AG04449 (cell line): Measurements from ENCODE around the gene CDH18.
A peak's percentile ranks its signal among the peaks of the same experiment; 100 is the strongest.

Experiments used
- CTCF ChIA-PET: fragments of 350-600 bp; formaldehyde crosslinking; extraction: SDS; loops from one replicate; lab custom pipeline; 2021; ENCODE audit warnings: antibody characterized with exemption; lab: Yijun Ruan, JAX
- POLR2A ChIA-PET: fragments of 400-600, 350-600 bp; formaldehyde crosslinking; extraction: SDS; loops from one replicate; lab custom pipeline; 2020; ENCODE audit warnings: antibody characterized with exemption, inconsistent platforms; lab: Yijun Ruan, JAX
- DNase-seq: peaks from one replicate; pipeline ENCODE4 v3.0.0-alpha.2; 2010; ENCODE audit warnings: low read depth, low spot score
- H3K4me3 ChIP-seq: 2 replicates; pipeline ENCODE4 v1.5.1; 2011; ENCODE audit warnings: low read depth, mild to moderate bottlenecking, control low read depth, low read length
- TF ChIP-seq, protein P1 (sequence below): IDR thresholded peaks from one replicate; pipeline ENCODE4 v1.5.1; 2011; ENCODE audit warnings: mild to moderate bottlenecking, moderate library complexity, low read length, control low read depth, inconsistent platforms; ENCODE audit not compliant: insufficient read depth; ENCODE audit errors: missing control alignments

Gene CDH18

DNA sequence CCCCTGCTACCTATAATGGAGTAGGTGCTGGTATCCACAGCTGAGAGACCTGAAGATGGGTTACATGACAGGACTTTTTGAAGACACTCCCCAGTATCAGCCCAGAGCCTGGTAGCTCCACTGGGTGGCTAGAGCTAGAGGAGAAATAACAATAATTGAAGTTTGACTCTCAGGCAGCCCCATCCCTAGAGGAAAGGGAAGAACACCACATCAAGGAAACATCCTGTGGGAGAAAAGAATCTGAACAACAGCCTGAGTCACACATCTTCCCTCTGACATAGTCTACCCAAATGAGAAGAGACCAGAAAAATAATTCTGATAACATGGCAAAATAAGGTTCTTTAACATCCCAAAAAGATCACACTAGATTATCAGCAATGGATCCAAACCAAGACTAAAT is 432.1 kb downstream of the CDH18 start:
- H3K4me3 ChIP-seq, result no peak overlapping the region
- TF ChIP-seq, protein P1, sequence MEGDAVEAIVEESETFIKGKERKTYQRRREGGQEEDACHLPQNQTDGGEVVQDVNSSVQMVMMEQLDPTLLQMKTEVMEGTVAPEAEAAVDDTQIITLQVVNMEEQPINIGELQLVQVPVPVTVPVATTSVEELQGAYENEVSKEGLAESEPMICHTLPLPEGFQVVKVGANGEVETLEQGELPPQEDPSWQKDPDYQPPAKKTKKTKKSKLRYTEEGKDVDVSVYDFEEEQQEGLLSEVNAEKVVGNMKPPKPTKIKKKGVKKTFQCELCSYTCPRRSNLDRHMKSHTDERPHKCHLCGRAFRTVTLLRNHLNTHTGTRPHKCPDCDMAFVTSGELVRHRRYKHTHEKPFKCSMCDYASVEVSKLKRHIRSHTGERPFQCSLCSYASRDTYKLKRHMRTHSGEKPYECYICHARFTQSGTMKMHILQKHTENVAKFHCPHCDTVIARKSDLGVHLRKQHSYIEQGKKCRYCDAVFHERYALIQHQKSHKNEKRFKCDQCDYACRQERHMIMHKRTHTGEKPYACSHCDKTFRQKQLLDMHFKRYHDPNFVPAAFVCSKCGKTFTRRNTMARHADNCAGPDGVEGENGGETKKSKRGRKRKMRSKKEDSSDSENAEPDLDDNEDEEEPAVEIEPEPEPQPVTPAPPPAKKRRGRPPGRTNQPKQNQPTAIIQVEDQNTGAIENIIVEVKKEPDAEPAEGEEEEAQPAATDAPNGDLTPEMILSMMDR, result no peak
- ChIA-PET POLR2A (no interaction called here), CTCF (no interaction called here)
- no peak for DNase-seq

DNA sequence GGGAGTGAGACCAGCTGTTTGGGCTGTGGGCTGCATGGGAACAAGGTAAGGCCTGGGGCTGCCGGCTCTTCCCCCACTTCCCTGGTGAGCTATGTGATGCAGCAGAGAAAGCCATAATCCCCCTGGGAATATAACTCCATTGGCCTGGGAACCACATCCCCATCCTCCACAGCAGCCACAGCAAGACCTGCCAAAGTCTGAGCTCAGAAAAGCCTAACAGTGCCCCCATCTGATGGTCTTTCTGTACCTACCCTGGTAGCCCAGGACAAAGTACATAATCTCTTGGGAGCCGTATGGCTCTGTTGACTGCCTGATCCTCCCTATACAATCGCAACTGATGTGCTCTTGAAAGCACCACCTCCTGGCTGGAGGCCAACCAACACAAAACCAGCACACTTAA is 432.6 kb downstream of the CDH18 start:
- TF ChIP-seq, protein P1, result no peak
- H3K4me3 ChIP-seq, result no peak overlapping the region
- CTCF ChIA-PET, result no interaction called here
- no peak for DNase-seq
- POLR2A ChIA-PET, result no interaction called here

DNA sequence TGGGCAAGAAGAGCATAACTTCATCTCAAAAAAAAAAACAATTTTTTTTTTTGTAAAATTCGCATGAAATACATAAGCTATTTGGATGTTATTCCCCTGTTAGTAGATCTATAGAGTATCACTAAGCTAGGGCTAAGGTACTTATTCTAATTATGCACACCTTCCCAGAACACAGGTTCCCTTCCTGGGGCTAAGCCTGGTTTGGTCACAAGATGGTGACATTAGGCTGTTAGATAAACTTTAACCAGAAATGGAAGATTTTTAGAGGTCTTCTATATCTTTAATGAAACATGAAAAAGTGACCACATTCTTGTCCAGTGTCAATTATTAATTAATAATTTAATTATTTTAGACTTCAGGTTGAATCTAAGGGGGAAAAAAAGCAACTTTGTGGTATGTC is 433.5 kb downstream of the CDH18 start:
- POLR2A ChIA-PET, result no interaction called here
- DNase-seq, result no peak
- no peak overlapping the region for H3K4me3 ChIP-seq
- CTCF ChIA-PET, result no interaction called here
- TF ChIP-seq, protein P1, result no peak

DNA sequence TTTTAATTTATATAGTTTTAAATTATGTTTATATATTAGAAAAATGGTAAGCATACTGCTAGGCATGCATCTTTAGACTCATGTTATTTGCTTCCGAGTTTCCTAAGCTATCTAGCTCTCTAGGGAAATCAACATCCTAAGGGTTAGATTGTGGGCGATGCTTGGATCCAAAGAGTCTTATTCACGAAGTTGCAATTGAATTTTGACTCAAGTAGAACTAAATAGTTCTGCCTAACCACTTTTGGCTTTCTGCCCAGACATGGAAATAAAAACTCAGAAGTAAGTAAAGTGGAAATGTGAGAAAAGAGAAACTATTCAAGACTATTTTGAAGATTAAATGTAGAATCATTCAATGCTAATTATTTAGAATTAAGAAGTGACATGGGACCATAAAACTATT is 440.4 kb downstream of the CDH18 start:
- no peak overlapping the region for H3K4me3 ChIP-seq
- peak; percentile 46 for DNase-seq
- CTCF ChIA-PET, result no interaction called here
- TF ChIP-seq, protein P1, result no peak
- POLR2A ChIA-PET, result no interaction called here

DNA sequence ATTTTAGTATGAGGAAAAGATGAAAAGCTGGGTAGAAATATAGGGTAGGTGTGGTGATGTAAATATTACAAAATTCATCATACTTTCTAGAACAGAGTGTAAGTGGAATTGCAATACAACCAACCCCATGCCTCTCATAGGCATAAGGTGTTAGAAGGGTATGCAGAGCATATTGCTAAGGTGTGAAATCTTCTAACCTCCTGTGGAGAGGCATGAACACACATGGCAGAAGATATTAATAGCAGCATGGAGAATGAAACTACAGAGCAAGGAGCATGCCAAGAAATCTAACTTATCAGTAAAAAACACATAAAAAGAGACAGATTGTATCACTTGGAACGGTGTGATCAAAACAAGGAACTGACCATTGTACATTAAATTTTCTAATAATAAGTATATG is 441.5 kb downstream of the CDH18 start:
- TF ChIP-seq, protein P1, result no peak
- DNase-seq, result no peak
- ChIA-PET CTCF (no interaction called here), POLR2A (no interaction called here)
- H3K4me3 ChIP-seq, result no peak overlapping the region

DNA sequence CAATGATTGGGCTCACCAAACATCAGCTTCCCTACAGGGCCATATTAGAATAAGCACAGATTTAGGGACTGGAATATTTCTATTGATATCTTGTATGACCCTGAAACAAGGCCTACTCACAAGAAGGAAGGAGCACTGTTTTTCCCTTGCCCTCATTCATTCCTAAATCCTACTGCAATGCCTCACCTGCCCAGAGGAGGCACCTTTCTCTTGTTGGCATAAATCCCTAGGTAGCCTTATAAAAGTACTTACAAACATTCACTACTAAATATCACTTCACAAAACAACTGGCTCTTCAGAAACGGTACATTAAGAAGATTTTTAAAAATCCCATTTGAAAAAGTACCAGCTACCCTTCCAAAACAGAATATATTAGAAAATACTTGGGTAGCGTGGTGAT is 449.4 kb downstream of the CDH18 start:
- POLR2A ChIA-PET, result no interaction called here
- TF ChIP-seq, protein P1, result no peak
- DNase-seq, result no peak
- CTCF ChIA-PET, result no interaction called here
- no peak overlapping the region for H3K4me3 ChIP-seq

DNA sequence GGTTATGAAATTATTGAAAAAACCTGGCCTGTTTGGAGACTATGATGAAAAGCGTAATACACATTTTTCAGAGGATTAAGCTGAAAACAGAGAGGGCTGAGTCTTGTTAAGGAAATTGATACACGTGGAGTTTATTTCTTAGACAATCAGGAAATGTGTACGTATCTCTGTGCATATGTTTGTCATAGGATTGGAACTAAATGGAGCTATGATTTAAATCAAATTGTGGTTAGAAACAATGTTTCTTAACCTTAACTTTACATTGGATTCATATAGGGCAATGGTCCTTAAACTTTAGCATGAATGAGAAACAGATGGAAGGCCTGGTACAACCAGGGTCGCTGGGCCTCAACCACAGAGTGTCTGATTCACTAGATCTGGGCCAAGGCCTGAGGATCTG is 451.6 kb downstream of the CDH18 start:
- TF ChIP-seq, protein P1, result no peak
- CTCF ChIA-PET, result no interaction called here
- DNase-seq, result no peak
- no peak overlapping the region for H3K4me3 ChIP-seq
- POLR2A ChIA-PET, result no interaction called here
